SH-SY5Y (cell line): ENCODE measurements around the gene OBP2B.
"Not testable (repeated sequence)": the region's sequence is repeated elsewhere in the genome, so short reads cannot be mapped to it uniquely, and the experiment has no call there.

ENCODE experiments used
- GATA2 ChIP-seq: IDR thresholded peaks from 2 replicates; pipeline ENCODE4 v1.6.1; 2011; ENCODE audit warnings: mild to moderate bottlenecking, low read depth, low read length
- GATA3 ChIP-seq: IDR thresholded peaks from 2 replicates; pipeline ENCODE4 v1.6.1; 2011; ENCODE audit warnings: low read depth, mild to moderate bottlenecking, low read length, moderate library complexity

OBP2B gene, protein sequence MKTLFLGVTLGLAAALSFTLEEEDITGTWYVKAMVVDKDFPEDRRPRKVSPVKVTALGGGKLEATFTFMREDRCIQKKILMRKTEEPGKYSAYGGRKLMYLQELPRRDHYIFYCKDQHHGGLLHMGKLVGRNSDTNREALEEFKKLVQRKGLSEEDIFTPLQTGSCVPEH

DNA sequence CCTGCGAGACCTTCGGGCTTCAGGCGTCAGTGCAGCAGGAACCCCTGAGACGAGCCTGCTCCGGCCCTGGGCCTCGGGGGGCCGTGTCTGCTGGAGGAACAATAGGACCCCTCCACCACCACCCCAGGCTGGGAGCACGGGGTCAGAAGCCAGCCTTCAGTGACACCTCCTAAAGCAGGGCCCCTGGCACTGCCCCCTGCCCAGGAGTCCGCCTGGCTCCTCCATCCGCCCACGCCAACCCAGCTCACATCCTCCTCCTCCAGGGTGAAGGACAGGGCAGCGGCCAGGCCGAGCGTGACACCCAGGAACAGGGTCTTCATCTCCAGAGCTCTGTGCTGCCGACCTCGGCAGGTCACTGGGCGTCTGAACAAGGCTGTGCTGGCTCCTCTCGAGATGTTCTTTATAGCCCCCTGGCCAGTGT lies at the start of gene OBP2B:
Gene OBP2B (minus strand): TSS at position 371 of the 421 bp plus-strand sequence. CDS start 51 bp downstream, at position 320.
- not testable (repeated sequence) for TF ChIP-seq GATA2, GATA3

- TF ChIP-seq GATA3 = no peak
Measured at GRCh38 chr9:133258061-133259015, 49.3 kb upstream of the OBP2B start.

DNA sequence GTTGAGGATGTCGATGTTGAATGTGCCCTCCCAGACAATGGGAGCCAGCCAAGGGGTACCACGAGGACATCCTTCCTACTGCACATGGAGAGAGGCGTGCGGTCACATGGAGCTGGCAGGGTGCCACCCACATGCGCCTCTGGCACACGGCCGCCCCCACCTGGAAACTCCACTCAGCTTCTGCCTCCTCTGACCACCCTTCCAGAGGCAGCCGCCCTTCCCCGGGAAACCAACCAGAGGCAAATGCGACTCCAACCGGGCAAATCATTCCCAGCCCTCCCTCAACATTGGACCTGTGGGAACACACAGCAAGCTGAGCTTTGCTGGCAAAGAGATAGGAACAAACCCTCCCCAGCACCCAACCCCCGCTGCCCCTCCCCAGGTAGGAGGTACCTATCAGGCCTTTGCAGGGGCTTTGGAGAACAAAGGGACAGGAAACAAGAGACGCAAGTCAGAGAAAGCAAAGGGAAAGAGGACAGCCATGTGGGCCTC lies 48.5 kb upstream of the OBP2B start:
- TF ChIP-seq GATA2 (no peak), GATA3 (no peak)

DNA sequence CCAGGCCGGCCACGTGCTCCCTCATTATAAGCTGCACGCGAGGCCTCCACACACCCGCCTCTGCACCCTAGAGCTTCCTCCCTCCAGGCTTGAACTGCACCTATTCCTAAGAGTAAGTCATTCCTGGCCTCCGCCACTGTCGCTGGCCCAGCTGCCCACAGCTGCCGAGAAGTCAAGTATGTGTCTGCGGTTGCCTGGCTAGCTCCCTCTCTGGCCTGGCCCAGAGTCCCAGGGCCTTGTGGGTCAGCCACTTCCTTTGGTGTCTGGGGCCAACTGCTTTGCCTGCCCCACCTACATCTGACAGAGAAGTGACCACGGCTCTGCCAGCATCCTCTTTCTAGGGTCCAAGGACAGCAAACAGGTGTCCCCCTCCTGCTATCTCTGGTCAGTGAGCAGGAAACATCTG lies 47.6 kb upstream of the OBP2B start:
- TF ChIP-seq GATA3 (no peak), GATA2 (no peak)

- TF ChIP-seq GATA3 = no peak
Measured at GRCh38 chr9:133256136-133256461, 47.0 kb upstream of the OBP2B start.

DNA sequence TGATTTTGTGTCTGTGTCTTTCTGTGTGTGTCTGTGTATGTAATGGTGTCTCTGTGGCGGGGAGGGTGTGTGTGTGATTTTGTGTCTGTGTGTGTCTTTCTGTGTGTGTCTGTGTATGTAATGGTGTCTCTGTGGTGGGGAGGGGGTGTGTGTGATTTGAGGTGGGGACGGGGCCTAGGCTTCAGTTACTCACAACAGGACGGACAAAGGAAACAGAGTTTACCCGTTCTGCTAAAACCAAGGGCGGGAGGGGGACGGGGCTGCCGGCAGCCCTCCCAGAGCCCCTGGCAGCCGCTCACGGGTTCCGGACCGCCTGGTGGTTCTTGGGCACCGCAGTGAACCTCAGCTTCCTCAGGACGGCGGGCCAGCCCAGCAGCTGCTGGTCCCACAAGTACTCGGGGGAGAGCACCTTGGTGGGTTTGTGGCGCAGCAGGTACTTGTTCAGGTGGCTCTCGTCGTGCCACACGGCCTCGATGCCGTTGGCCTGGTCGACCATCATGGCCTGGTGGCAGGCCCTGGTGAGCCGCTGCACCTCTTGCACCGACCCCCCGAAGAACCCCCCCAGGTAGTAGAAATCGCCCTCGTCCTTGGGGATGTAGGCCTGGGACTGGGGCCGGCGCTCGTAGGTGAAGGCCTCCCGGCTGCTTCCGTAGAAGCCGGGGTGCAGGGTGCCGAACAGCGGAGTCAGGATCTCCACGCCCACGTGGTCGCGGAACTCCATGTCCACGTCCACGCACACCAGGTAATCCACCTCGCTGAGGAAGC lies 46.5 kb upstream of the OBP2B start:
- no peak for TF ChIP-seq GATA3

GRCh38 chr9:133254471-133254870 lies 45.4 kb upstream of the OBP2B start:
- TF ChIP-seq GATA2 = no peak
- no peak for TF ChIP-seq GATA3

DNA sequence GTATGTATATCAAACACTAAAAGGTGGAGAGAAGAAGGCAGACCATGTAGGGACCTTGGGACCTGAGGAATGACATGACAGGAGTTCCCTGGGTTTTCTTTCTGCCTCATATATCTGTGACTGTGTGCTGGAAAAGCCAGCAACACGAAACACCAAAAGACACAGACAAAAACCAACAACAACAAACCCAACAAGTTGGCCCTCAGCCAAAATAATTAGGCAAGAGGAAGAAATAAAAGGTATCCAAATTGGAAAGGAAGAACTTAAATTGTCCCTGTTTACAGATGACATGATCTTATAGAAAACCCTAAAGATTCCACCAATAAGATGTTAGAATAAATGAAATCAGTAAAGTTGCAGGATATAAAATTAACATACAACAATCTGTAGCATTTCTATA lies 44.2 kb upstream of the OBP2B start:
- TF ChIP-seq GATA2 (no peak), GATA3 (no peak)

- TF ChIP-seq GATA2 (no peak), GATA3 (no peak)
Measured at GRCh38 chr9:133252301-133253020, 43.4 kb upstream of the OBP2B start.

DNA sequence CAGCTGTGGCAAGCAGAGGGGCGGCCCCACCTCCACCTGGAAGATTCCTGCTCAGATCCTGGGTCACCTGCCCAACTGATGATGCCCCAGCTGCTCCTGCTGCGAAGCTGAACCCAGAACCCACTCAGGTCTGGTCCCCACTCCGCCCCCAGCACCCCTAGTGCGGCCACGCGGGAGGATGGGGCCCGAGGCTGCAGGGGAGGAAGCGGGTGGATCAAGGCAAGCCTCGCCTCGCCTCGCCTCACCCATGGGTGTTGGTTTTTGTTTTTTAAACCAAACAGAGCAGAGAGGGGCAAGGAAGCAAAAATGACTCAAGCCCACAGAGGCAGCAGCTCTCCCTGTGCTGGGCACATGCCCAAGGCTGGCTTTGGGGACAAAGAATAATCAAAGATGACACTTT lies 42.7 kb upstream of the OBP2B start:
- no peak for TF ChIP-seq GATA2
- no peak for TF ChIP-seq GATA3

DNA sequence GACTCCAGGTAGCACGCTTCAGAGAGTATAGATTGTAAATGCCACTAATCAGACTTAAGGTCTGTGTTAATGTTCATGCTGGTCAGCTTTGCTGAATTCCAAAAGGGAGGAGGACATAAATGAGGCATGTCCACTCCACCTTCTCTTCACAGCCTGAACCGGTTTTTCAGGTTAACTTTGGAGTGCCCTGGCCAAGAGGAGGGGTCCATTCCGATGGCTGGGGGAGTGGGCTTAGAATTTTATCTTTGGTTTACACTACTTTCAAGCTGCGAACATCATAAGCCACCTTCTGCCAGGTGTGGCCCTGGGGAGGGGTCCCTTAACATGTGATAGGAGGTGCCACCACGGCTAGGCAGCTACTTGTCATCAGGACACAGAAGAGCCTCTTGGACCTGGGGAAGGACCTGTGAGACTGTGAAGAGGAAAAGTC lies 41.7 kb upstream of the OBP2B start:
- TF ChIP-seq GATA2 = no peak
- no peak for TF ChIP-seq GATA3

- TF ChIP-seq GATA3 = no peak
- TF ChIP-seq GATA2 = no peak
Measured at GRCh38 chr9:133249337-133249736, 40.3 kb upstream of the OBP2B start.

GRCh38 chr9:133248726-133249295 lies 39.8 kb upstream of the OBP2B start:
- TF ChIP-seq GATA2 (no peak), GATA3 (no peak)
